HG02840 (cell line): Measurements from ENCODE around the gene MGST2.

Source experiments
- ATAC-seq: cut with Tn5 transposase; IDR thresholded peaks from one replicate; pipeline ENCODE4 v1.9.1; 2021; ENCODE audit warnings: mild to moderate bottlenecking, moderate library complexity, moderate number of reproducible peaks; ENCODE audit not compliant: unreplicated experiment, low FRiP score

The MGST2 gene

DNA sequence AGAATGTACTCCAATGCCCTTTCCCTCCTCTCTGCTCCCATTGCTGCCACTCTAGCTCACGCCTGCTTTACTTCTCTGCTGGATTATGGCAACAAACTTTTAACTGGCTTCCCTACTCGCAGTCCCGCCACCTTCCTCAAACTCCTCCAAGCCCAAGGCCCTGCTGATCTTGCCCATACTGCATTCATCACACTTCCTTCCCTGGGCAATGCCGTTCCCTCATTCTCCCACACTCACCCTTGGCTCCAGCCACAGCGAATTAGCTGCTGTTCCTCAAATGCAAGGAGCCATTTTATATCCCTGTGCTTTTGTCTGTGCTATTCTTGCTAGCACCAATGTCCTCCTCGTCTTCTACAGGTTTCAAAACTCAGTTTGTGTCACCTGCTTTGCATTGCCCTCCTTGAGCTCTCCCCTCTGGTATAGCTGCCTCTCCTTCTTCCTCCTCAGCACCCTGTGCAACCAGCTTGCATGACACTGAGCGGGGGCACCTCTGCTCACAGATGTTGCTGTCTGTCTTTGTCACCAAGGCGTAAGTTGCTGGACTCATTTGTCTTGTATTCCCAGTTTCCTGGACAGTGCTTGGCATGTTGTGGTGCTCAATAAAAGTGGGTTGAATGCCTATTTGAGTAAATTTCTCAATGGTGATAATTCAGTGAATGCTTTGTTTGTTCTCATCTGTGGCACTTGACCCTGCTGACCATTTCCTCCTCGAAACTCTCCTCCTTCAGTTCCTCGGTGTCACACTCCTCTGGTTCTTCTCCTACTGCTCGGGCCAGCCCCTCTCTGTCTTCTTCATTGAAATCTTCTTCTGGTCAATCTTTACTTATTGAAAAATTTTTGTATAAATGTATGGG is 22.4 kb upstream of the MGST2 start:
- no peak for ATAC-seq

- no peak for ATAC-seq
Observed at GRCh38 chr4:139645458-139645857, 20.2 kb upstream of the MGST2 start.

DNA sequence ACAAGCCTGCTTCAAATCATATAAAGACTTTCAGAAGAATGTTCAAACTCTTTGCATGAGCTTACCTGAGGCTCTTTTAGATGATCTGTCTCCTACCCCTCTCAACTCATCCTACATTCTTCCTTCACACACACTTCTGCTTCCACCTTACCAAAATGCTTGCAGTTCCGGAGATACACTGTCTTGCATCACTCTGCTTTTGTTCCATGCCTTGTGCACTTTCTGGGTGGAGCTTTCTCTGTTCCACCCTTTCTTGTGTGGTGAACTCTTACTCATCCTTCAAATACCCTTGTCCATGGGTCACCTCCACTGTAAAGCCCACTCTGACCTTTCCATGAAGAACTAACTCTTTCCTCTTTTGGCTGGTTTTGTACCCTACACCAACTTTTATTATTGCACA is 18.4 kb upstream of the MGST2 start:
- no peak for ATAC-seq

DNA sequence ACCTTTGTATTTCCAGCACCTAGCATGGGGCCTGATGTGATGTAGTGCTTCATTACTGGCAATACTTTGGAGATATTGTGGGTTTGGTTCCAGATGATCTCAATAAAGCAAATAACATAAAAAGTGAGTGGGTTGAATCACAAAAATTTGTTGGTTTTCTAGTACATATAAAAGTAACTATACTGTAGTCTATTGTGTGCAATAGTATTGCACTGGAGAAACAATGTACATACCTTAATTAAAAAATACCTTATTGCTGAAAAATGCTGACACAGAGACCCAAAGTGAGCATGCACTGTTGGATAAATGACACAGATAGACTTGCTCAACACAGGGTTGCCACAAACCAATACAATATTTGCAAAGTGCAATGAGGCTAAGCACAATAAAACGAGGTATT is 17.7 kb upstream of the MGST2 start:
- ATAC-seq, result no peak

DNA sequence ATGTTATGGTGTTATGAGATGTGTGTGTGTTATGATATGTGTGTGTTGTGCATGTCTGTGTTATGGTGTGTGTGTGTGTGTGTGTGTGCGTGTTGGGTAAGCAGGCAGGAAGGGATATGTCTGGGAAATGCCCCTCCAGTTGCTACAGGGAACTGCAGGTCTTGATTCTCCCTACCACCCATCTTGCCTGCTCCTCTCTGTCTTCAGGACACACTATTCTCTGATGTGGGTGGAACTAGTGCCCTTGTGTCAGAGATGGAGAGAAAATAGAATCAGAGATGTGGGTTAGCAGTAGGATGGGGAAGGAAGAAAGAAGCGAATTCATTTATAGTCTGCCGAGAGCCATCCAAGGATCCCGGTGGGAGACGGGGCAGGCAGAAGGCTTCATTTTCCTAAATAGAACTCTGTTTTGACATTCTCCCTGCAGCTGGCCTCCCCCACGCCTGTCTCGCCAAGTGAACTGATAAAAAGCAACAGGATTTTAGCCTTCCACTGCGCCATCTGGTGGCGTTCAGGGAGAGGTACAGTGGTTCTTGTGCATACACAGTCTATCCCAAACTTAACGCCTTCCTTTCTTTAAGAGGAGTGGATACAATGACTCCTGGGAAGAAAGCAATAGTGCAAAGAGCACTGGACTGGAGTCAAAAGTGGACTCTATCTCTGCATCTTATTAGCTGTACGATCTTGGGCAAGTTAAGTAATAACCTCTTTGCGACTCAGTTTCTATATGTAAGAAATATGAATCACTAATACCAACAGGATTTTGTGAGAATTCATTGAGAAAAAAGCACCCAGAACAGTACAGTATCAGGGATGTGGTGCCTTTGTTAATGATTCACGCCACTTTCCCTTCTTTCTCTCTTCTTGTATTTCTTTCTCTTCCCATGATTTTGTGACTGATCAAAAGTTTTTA is 14.1 kb upstream of the MGST2 start:
- peak; percentile 55 for ATAC-seq

- no peak for ATAC-seq
Observed at GRCh38 chr4:139654516-139654915, 11.1 kb upstream of the MGST2 start.

DNA sequence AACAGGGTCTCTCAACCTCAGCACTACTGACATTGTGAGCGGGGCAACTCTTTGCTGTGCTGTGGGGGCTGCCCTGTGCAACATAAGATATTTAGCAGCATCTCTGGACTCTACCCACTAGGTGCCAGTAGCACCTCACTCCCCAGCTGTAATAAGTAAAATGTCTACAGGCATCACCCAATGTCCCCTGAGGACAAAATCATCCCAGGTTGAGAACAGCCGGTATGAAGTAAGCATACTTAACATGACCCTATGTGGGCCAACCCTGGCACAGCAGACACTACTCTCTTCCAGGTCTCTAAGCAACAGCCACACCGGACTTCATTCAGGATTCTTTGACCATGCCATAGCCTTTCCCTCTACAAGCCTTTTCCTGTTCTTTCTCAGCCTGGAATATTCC is 10.5 kb upstream of the MGST2 start:
- ATAC-seq, result no peak

- ATAC-seq, result peak; percentile 59
Observed at GRCh38 chr4:139656614-139657486, 8.8 kb upstream of the MGST2 start.

- no peak for ATAC-seq
Observed at GRCh38 chr4:139658185-139658584, 7.4 kb upstream of the MGST2 start.

- no peak for ATAC-seq
Observed at GRCh38 chr4:139658586-139659382, 6.8 kb upstream of the MGST2 start.

DNA sequence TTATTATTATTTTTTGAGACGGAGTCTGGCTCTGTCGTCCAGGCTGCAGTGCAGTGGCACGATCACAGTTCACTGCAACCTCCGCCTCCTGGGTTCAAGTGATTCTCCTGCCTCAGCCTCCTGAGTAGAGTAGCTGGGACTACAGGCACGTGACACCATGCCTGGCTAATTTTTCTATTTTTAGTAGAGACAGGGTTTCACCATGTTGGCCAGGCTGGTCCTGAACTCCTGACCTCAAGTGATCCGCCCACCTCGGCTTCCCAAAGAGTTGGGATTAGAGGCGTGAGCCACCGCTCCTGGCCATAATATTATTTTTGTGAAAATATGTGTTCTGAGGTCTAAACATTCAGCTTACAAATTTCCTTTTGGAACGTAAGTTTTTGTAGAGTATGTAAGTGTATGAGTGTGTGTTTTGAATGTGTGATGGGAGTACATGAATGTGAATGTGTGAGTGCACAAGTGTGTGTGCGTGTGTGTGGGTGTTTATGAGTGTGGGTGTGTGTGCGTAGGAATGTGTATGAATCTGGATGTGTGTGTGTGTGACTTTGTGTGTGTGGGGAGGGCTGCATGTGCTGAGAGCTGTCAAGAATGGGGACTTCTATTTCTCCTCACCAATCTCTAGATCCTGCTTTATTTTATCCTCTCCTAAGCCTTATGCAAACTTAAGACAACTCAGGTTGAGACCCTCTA is 5.7 kb upstream of the MGST2 start:
- no peak for ATAC-seq

DNA sequence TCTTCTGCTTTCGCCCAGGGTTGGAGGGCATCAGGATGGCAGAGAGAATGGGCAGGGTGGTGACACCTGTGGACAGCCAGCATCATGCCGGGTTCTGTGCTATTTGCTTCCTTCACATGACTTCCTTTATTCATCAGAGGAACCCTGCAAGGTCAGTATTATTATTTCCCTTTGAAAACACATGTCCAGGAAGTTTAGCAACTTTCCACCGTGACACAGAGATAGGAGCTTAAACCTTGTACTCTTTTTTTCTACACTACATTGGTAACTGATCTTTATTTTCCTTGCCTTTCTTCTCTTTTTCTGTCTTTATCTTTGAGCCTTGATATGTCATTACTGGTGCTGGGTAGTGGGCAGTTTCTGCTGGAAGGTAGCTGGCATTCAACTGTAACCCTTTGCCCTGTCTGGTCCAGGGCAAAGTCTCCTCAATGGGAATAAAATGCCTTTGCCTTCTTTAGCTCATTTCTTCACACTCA is 5.0 kb upstream of the MGST2 start:
- ATAC-seq, result no peak

- ATAC-seq, result no peak
Observed at GRCh38 chr4:139663561-139664138, 2.0 kb upstream of the MGST2 start.

- no peak for ATAC-seq
Observed at GRCh38 chr4:139664442-139664841, 1.2 kb upstream of the MGST2 start.

GRCh38 chr4:139665079-139665689 is 435 bp upstream of the MGST2 start:
- ATAC-seq, result peak; percentile 8

GRCh38 chr4:139666735-139667281 is 1.2 kb downstream of the MGST2 start:
- ATAC-seq, result no peak

GRCh38 chr4:139668036-139668435 is 2.4 kb downstream of the MGST2 start:
- ATAC-seq, result no peak

GRCh38 chr4:139668658-139669201 is 3.1 kb downstream of the MGST2 start:
- no peak for ATAC-seq
